HG02885 (cell line): ENCODE measurements around the gene SLC25A38.
A peak's percentile ranks its signal among the peaks of the same experiment; 100 is the strongest.
"Not testable (repeated sequence)": the region's sequence is repeated elsewhere in the genome, so short reads cannot be mapped to it uniquely, and the experiment has no call there.

ENCODE experiments used
- ATAC-seq: cut with Tn5 transposase; IDR thresholded peaks from one replicate; pipeline ENCODE4 v1.9.1; 2021; ENCODE audit warnings: mild to moderate bottlenecking; ENCODE audit not compliant: unreplicated experiment, poor library complexity

SLC25A38 gene

DNA sequence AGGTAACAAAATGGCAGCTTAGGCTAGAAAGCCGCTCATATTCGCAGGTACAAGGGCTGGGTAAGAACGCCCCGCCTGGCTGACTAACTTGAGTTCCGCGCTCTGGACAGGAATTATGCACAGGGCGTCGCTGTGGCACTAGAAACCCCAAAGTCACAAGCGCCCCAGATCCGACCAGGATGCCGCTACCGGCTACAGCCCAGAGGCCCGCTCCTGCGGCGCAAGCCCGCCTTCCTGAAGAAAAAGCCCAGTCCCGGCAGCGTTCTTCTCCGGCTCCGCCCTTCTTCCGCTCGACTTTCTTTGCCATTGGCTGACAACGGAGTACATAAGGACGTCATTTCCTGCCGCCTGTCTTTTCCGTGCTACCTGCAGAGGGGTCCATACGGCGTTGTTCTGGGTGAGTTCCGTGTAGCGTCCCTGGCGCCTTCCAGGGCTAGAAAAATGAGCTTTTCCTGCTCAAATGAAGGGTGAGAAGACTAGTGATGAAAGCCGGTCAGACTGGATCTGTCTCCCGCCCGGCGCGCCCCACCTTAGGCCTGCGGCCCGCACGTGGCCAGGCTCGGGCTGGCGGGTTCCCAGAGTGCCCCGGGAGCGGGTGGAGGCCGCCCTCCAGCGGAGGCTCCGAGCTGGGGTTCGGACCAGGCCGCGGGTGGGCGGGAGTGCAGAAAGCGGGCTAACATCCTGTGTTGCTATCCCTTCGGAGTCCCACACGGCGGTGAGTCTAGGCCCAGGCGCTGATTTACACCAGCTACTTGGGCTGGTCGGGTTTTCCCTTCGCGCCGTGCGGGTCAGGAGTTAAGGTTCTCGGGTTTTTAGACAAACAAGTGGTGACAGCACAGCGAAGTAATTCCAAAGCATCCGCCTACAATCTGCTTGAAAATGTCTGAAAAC lies 23.4 kb downstream of the SLC25A38 start, which contains the start of gene RPSA:
Gene RPSA, plus strand, starts transcription at position 353 of the 891 bp plus-strand sequence. CDS start 934 bp downstream, outside the sequence.
- peak; percentile 93 for ATAC-seq

DNA sequence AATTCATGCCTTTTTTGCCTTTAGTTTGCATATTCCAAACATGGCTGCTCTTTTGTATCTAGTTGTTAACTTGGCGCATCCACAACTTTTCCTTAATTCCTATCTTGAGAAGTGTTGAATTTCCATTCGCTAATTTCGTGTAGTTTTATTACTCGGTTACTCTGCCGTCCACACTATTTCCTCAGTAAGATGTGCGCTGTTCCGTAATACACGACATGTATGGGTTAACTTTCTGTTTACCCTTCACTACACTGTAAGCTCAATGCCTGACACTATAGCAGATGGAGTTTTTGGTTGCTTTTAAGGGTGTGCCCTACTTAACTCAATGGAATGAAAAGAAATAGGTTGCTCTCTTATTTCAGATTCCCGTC lies 24.1 kb downstream of the SLC25A38 start:
- no peak for ATAC-seq

DNA sequence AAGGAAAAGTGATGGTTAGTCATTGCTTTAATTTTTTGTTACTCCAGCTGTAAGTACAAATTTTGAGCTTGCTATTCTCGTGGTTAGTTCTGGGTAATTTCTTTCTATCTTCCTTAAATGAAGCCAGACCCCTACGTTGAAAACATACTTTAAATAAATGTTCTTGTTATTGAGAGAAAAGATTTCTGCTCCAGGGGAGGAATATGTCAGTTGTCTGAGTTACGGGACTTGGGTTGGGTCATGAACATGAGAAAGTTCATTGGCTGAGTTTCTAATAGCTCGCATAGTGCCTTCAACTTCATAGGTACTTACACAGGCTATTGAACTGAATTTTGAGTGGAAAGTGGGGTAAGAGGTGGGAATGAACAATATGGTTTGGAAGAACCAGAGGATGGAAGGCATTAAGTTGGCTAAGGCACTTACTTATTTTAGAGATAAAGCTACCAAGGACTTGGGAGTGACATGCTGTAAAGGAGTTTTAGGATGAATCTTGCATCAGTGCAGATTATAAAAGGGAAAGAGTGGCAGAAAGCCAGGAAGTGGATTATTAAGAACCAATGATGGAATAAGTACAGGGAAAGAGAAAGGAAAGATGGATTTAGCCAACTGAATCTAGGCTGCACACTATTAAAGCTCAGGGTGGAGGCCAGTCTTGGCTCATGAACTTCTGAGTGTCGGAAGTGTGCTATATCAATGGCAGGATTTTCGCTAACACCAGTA lies 24.8 kb downstream of the SLC25A38 start:
- ATAC-seq = no peak

DNA sequence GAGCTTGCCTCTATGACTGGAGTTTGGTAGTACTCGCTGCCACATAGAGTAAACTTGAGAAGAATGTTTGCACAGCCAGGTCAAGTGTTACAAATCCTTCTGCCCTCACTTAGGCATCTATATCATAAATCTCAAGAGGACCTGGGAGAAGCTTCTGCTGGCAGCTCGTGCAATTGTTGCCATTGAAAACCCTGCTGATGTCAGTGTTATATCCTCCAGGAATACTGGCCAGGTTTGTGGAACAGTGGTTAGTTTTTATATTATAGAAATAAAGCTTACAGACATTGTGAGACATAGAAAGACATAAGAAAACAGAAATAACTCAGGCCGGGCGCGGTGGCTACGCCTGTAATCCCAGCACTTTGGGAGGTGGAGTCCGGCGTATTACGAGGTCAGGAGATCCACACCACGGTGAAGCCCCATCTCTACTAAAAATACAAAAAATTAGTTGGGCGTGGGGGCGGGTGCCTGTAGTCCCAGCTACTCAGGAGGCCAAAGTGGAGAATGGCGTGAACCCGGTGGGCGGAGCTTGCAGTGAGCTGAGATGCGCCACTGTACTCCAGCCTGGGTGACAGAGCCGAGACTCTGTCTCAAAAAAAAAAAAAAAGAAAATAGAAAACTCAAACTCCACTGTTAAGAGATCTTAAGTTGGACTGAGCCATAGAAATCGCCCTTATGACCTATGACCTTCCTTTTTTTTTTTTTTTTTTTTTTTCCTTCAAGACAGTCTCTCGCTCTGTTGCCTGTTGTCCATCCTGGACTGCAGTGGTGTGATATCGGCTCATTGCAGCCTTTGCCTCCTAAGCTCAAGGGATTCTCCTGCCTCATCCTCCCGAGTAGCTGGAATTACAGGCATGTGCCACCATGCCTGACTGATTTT lies 25.6 kb downstream of the SLC25A38 start:
- no peak for ATAC-seq

DNA sequence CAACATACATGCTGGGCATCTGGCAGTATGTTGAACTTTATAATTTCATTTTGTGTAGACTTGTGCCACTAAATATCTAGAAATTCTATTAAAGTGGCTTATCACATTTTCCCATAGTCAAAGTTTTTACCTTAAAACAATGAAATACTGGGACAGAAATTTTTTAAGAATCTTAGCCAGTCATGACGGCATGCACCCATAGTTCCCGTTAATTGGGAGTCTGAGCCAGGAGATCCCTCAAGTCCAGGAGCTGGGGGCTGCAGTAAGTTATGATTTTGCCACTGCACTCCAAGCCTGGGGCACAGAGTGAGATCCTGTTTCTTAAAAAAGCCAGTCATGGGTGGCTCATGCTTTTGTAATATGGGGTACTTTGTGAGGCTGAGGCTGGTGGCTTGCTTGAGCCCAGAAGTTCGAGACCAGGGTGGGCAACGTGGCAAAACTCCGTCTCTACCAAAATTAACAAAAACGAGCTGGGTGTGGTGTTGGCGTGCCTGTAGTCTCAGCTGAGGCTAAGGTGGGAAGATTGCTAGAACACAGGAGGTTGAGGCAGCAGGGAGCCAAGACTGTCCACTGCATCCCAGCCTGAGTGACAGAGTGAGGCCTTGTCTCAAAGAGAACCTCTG lies 26.5 kb downstream of the SLC25A38 start:
- no peak for ATAC-seq

DNA sequence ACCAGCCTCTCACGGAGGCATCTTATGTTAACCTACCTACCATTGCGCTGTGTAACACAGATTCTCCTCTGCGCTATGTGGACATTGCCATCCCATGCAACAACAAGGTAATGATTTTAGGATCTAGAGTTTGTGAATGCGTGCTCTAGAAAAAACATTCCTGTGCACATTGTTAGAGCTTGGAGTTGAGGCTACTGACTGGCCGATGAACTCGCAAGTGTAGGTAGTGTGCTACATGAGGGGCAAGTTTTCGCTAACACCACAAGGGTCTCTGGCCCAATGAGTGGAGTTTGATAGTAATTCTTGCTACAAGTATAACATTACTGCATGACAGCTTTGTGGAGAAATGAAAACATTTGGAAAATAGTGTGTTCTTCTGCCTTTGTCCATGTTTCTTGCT lies 27.7 kb downstream of the SLC25A38 start:
- ATAC-seq = no peak

DNA sequence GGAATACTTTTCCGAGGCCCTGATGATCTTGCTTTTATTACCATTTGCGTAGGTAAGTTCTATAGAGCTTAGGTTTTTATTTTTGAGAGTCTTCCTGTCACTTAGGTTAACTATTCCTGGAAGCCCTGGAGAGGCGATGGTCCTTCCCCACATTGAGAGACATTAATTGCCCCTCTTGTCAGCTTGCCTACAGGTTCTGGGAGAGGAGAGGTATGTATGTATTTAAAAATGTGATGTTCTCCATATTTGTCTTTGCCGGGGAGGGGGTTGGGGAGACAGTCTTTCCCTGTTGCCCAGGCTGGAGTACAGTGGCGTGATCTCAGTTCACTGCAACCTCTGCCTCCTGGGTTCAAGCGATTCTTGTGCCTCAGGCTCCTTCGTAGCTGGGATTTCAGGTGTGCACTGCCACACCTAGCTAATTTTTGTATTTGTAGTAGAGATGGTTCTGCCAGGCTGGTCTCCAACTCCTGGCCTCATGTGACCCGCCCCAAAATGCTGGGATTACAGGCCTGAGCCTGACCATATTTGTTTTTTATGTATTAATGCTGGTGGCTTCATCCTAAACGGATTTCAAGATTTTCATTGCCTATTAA lies 29.6 kb downstream of the SLC25A38 start:
- no peak for ATAC-seq

DNA sequence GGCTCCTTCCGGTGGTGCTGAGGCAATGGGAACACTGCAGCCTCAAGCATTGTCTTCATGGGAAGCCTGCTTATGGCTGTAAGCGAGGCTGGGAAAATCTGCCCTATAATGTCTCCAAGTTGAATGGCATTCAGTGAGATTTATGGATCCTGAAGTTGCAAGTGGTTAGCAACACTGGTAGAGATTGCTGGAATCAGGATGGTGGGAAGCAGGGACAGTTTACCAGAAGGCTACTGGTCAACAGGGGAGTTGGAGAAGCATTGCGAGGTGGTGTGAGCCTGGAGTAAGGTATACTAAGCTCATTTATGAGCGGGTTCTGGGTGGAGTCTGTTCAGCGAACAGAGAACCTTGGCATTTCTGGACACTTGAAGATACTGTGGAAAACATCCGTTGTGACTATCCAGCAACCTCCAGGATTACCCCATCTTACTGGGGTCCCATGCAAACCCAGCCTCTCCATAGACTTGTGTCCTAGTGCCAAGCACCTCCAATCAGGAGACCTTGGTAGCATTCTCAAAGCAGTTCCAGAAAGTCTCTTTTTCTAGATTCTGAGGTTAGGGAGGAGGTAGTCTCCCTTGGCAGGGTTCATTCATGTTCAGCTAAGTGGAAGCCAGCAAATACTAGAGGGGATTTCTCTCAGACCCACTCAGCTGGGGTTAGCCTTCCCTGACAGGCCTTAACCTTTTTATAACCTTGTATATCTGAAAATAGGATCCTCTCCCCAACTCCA lies 30.7 kb downstream of the SLC25A38 start:
- no peak for ATAC-seq

DNA sequence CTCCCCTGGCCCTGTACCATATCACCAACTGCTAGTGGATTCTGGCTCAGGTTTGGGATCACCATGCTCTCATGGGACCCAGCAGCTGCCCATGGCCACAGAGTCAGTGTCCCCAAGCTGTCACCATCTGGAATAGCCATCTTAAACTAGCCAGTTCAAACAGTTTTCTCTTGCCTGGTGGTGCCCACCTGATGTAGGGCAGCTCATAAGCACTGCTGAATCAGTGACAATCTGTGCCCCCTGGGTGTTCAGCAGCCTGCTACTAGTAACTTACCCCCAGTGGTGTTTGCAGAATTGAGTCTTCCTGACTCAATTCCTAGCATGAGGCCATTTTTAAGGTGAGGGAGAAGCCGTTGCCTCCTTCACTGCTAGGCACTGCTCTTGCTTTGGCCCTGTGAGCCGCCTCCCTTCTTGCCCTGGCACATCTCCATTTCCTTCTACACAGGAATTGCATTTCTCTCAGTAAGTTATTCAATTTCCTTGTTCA lies 31.3 kb downstream of the SLC25A38 start:
- no peak for ATAC-seq

DNA sequence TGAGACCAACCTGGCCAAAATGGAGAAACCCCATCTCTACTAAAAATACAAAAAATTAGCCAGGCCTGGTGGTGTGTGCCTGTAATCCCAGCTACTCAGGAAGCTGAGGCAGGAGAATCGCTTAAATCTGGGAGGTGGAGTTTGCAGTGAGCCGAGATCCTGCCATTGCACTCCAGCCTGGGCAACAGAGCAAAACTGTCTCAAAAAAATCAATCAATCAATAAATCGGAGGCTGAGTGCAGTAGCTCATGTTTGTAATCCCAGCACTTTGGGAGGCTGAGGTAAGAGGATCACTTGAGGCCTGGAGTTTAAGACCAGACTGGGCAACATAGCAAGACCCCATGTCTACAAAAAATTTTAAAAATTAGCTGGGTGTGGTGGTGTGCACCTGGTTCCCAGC lies 32.1 kb downstream of the SLC25A38 start:
- ATAC-seq = not testable (repeated sequence)

DNA sequence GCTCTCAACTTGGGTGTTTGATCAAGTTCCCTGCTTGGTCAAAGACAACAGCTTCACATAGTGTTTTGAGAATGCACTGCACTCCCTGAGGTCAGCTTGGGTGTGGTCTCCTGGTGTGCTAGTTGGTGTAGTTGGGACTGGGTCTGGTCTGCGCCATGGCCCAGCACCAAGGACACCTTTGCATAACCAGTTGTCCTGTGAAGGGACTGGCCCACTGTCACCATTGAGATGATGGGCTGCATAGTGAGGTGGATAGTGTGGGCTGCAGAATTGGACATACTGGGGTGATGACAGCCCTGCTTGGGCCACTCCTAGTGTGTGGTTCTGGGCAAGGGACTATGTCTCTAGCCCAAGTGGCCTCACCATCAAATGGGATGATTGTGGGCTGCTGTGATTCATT lies 32.8 kb downstream of the SLC25A38 start:
- ATAC-seq = no peak

DNA sequence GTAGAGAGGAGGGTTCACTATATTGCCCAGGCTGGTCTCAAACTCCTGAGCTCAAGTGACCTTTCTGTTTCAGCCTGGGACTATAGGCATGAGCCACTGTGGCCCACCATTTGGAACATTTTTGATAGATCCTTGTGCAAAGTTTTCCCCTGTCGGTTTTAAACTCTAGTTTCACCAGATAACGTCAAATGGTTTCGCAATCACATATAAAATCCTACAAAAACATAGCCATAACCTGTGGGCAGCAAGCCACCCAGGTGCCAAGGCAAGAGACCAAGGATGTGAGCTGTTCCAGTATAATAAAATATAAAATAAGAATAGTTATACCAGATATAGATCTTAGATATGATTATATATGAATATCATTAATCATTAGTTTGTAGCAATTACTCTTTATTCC lies 33.8 kb downstream of the SLC25A38 start:
- not testable (repeated sequence) for ATAC-seq

DNA sequence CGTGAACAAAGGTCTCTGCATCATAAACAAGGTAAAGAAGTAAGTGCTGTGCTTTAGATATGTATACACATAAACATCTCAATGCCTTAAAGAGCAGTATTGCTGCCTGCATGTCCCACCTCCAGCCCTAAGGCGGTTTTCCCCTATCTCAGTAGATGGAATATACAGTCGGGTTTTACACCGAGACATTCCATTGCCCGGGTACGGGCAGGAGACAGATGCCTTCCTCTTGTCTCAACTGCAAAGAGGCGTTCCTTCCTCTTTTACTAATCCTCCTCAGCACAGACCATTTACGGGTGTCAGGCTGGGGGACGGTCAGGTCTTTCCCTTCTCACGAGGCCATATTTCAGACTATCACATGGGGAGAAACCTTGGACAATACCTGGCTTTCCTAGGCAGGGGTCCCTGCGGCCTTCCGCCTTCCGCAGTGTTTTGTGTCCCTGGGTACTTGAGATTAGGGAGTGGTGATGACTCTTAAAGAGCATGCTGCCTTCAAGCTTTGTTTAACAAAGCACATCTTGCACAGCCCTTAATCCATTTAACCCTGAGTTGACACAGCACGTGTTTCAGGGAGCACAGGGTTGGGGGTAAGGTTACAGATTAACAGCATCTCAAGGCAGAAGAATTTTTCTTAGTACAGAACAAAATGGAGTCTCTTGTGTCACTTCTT lies 35.5 kb downstream of the SLC25A38 start:
- not testable (repeated sequence) for ATAC-seq

DNA sequence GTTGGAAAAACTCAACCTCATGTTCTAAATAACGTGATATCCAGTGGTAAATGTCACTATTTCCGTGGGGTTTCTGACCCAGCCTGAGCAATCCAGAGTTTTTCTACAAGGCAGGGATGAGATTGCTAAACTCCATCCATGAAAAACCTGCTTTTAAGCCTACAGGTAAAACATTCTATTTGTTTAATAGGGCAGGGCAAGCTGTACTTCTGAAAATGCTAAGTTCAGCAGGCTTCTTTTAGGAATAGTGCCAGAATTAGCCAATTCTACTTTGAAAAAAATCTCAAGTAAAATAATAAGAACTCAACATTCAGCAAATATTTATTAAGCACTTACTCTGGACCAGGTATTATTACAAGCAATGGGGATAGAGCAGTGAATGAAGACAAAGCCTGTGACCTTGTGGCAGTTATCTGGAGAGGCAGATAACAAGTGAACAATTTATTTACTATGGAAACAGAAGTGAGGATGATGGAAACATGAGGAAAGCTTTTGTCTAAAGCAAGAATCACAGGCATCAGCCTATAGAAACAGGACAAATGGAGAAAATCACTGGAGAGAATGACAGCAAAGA lies 36.7 kb downstream of the SLC25A38 start:
- ATAC-seq = no peak

DNA sequence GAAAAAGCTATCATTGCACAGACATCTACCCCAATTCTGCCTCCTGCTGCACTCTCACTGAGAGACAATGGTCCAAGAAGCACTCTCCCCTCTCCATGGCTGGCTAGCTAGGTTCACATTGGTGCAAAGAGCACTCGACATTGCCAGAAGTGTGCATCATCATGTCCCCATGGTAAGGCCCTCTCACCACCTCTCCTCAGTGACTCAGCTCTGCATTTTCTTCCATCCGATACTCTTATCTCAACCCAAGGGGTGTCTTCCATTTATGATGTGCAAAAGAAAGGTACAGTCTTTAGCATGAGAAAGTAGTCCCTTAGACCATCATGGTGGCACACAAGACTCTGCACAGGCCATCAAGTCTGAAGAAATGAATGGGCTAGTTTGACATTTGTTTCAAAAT lies 37.4 kb downstream of the SLC25A38 start:
- no peak for ATAC-seq

DNA sequence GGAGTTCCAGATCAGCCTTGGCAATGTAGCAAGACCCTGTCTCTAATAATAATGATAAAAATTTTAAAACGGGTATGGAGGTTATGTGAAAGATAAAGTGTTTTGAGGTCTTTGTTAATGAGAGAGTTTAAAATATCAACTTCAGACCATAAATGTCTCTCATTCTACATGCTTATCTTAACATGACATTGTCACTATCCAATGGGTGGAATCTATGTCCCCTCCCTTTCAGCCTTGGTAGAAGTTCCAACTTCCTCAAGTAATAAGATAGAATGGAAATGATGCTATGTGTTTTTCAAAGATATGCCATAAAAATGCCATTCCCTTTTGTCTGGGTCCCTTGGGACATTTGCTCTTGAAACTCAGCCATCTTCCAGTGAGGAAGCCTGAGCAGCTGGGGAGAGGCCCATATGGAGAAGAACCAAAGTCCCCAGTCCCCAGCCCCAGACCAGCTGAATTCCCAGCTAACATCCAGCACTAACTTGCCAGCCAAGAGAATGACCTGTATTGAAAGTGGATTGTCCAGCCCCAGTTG lies 40.3 kb downstream of the SLC25A38 start:
- no peak for ATAC-seq

DNA sequence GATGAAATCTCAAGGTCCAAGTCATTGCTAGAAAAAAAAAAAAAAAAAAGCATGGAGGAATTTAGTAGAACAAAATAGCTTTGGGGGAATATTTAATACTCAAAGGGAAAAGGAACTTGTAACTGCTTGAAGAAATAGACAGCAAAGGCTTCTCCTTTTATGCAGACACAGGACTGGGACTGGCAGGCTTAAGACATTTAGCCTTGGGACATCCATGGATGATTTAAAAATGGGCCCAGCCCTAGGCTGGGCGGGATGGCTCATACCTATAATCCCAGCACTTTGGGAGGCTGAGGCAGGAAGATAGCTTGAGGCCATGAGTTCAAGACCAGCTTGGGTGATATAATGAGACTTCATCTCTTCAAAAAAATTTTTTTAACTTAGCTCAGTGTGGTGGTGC lies 43.1 kb downstream of the SLC25A38 start:
- no peak for ATAC-seq

DNA sequence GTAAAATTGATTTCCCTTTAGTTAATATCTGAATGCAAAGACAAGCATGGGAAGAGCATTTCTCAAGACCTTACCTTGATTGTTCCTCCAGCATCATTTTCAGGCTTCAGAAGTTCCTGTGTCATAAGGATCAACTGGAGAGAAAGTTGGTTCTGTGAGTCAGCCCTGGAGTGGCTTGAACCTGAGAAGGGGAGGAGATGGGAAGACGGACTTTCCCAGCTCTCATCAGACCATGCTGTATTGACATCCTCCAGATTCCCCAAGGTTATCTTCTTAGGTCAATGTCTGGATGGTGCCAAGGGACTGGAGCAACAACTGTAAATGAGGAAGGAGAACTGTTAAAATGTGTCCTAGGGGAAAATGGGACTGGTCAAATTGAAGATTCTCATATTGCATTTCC lies 44.3 kb downstream of the SLC25A38 start:
- ATAC-seq = no peak
